H1 (cell line): ENCODE data around the gene CNTNAP1. TPM values are rescaled to one million over a fixed set of nuclear protein-coding genes. Genes with fewer than 3 reads are reported as not detected.

ENCODE experiments used
- CTCF ChIA-PET: fragments of 300-600 bp; sonication (Branson Sonifier 250); formaldehyde crosslinking; loops from one replicate; lab custom pipeline; 2021; ENCODE audit not compliant: partially characterized antibody; lab: Charles Lee
- POLR2A ChIA-PET: fragments of 300-600 bp; sonication (Branson Sonifier 250); formaldehyde crosslinking; loops from one replicate; lab custom pipeline; 2021; ENCODE audit warnings: inconsistent platforms; ENCODE audit not compliant: partially characterized antibody; lab: Charles Lee
- DNase-seq, 2 experiments: peaks; one replicate each; pipeline versions ENCODE4 v3.0.0 to v3.0.0-alpha.2; 2010 to 2022; ENCODE audit warnings: low spot score in 2 of 2, low read depth in 1 of 2, mixed read lengths in 1 of 2
- FAIRE-seq: peaks from 2 replicates; lab custom pipeline; 2011; peaks lifted over from hg19 to GRCh38; lab: Jason Lieb, UNC
- H2AFZ ChIP-seq: 2 replicates; pipeline ENCODE4 v1.8.1; 2012; ENCODE audit warnings: low read length, inconsistent platforms
- H2AK5ac ChIP-seq: 2 replicates; pipeline ENCODE4 v1.6.1; 2013; ENCODE audit warnings: low read depth, low read length
- H2BK120ac ChIP-seq: replicated peaks from 2 replicates; pipeline ENCODE3; 2013; ENCODE audit warnings: low read depth, low read length, inconsistent platforms
- H2BK12ac ChIP-seq: 2 replicates; pipeline ENCODE4 v1.6.1; 2013; ENCODE audit warnings: low read depth, low read length
- H2BK15ac ChIP-seq: 2 replicates; pipeline ENCODE4 v1.6.1; 2013; ENCODE audit warnings: low read length
- H2BK20ac ChIP-seq: 2 replicates; pipeline ENCODE4 v1.6.1; 2013; ENCODE audit warnings: low read length
- H2BK5ac ChIP-seq: 2 replicates; pipeline ENCODE4 v1.6.1; 2013; ENCODE audit warnings: low read depth, low read length
- H3K14ac ChIP-seq: 2 replicates; pipeline ENCODE4 v1.6.1; 2013; ENCODE audit warnings: inconsistent platforms; ENCODE audit not compliant: insufficient read length
- H3K18ac ChIP-seq: 2 replicates; pipeline ENCODE4 v1.6.1; 2013; ENCODE audit warnings: low read length; ENCODE audit errors: extremely low read depth
- H3K23ac ChIP-seq: 2 replicates; pipeline ENCODE4 v1.6.1; 2013; ENCODE audit warnings: inconsistent platforms; ENCODE audit not compliant: insufficient read length
- H3K23me2 ChIP-seq: 2 replicates; pipeline ENCODE4 v1.6.1; 2013; ENCODE audit warnings: low read depth, low read length
- H3K27ac ChIP-seq: 2 replicates; pipeline ENCODE4 v1.6.1; 2011; ENCODE audit warnings: low read depth, low read length, inconsistent platforms
- H3K27me3 ChIP-seq, 4 experiments: replicated peaks in 1 of 4; 1 replicate in 1 of 4; 2 replicates in 3 of 4; pipeline versions ENCODE4 v1.6.1 to v1.8.1; 2011 to 2013; ENCODE audit warnings: low read length in 3 of 4, mild to moderate bottlenecking in 3 of 4, inconsistent platforms in 2 of 4, mixed read lengths in 2 of 4, moderate library complexity in 1 of 4; ENCODE audit not compliant: control insufficient read depth in 3 of 4, insufficient read depth in 3 of 4; ENCODE audit errors: extremely low read depth in 1 of 4
- H3K36me3 ChIP-seq, 4 experiments: 2 replicates each; pipeline versions ENCODE4 v1.6.1 to v1.8.1; 2011 to 2013; ENCODE audit warnings: mild to moderate bottlenecking in 4 of 4, low read length in 3 of 4, moderate library complexity in 2 of 4, control low read depth in 1 of 4, inconsistent platforms in 1 of 4; ENCODE audit not compliant: insufficient read depth in 4 of 4, control insufficient read depth in 2 of 4
- H3K4ac ChIP-seq: replicated peaks from 2 replicates; pipeline ENCODE3; 2013; ENCODE audit warnings: low read length, low read depth, mixed read lengths, inconsistent platforms; ENCODE audit not compliant: insufficient read length
- H3K4me1 ChIP-seq, 4 experiments: replicated peaks in 1 of 4; 1 replicate in 1 of 4; 2 replicates in 3 of 4; pipeline versions ENCODE4 v1.6.1 to v1.8.1; 2011 to 2013; ENCODE audit warnings: low read length in 3 of 4, inconsistent platforms in 2 of 4, mixed read lengths in 1 of 4; ENCODE audit not compliant: insufficient read depth in 4 of 4, control insufficient read depth in 3 of 4
- H3K4me2 ChIP-seq, 2 experiments: 2 replicates each; pipeline versions ENCODE4 v1.6.1 to v1.8.1; 2011 to 2013; ENCODE audit warnings: low read depth in 2 of 2, low read length in 2 of 2, control low read depth in 1 of 2, inconsistent platforms in 1 of 2, mild to moderate bottlenecking in 1 of 2; ENCODE audit not compliant: insufficient read depth in 1 of 2
- H3K4me3 ChIP-seq, 4 experiments: fragments of 200-600, 300-600 bp in 1 of 4; sonication (generic), shearing (Covaris generic), sonication (Bioruptor Twin) in 1 of 4; 2 replicates each; pipeline versions ENCODE4 v1.5.1 to v1.8.1; 2011 to 2016; ENCODE audit warnings: low read length in 4 of 4, low read depth in 3 of 4, control low read depth in 2 of 4, inconsistent platforms in 2 of 4, mild to moderate bottlenecking in 2 of 4, mixed read lengths in 1 of 4, moderate library complexity in 1 of 4; ENCODE audit not compliant: insufficient read depth in 2 of 4; ENCODE audit errors: extremely low read depth in 1 of 4
- H3K56ac ChIP-seq: replicated peaks from 2 replicates; pipeline ENCODE3; 2013; ENCODE audit warnings: low read depth, mild to moderate bottlenecking, mixed read lengths, low read length, inconsistent platforms; ENCODE audit not compliant: insufficient read length
- H3K79me1 ChIP-seq: 2 replicates; pipeline ENCODE4 v1.6.1; 2013; ENCODE audit warnings: low read depth, low read length, control low read depth
- H3K79me2 ChIP-seq, 2 experiments: 2 replicates each; pipeline versions ENCODE4 v1.6.1 to v1.8.1; 2012 to 2013; ENCODE audit warnings: low read length in 2 of 2, mild to moderate bottlenecking in 2 of 2, inconsistent platforms in 1 of 2; ENCODE audit not compliant: insufficient read depth in 2 of 2, control insufficient read depth in 1 of 2
- H3K9ac ChIP-seq, 4 experiments: replicated peaks in 1 of 4; 1 replicate in 1 of 4; 2 replicates in 3 of 4; pipeline versions ENCODE4 v1.6.1 to v1.8.1; 2011 to 2013; ENCODE audit warnings: low read depth in 3 of 4, low read length in 3 of 4, control low read depth in 2 of 4, mild to moderate bottlenecking in 2 of 4, moderate library complexity in 2 of 4, inconsistent platforms in 1 of 4; ENCODE audit errors: extremely low read depth in 1 of 4
- H3K9me3 ChIP-seq, 2 experiments: 2 replicates each; pipeline versions ENCODE4 v1.6.1 to v1.8.1; 2012 to 2013; ENCODE audit warnings: mild to moderate bottlenecking in 2 of 2, moderate library complexity in 2 of 2, control low read depth in 1 of 2, inconsistent platforms in 1 of 2, low read depth in 1 of 2, low read length in 1 of 2, mixed read lengths in 1 of 2; ENCODE audit not compliant: insufficient read depth in 2 of 2
- H4K20me1 ChIP-seq, 2 experiments: replicated peaks in 1 of 2; 2 replicates each; pipeline versions ENCODE3 to v1.8.1; 2011 to 2013; ENCODE audit warnings: inconsistent platforms in 2 of 2, low read length in 2 of 2, mild to moderate bottlenecking in 1 of 2; ENCODE audit not compliant: insufficient read depth in 2 of 2, control insufficient read depth in 1 of 2
- H4K5ac ChIP-seq: 2 replicates; pipeline ENCODE4 v1.6.1; 2013; ENCODE audit warnings: low read length, low read depth, mixed read lengths, inconsistent platforms; ENCODE audit not compliant: insufficient read length
- H4K8ac ChIP-seq: 2 replicates; pipeline ENCODE4 v1.8.0; 2013; ENCODE audit warnings: mild to moderate bottlenecking, moderate library complexity, low read length, inconsistent platforms; ENCODE audit not compliant: insufficient read depth; ENCODE audit errors: extremely low read depth
- H4K91ac ChIP-seq: replicated peaks from 2 replicates; pipeline ENCODE3; 2013; ENCODE audit warnings: low read length, mixed read lengths, inconsistent platforms; ENCODE audit not compliant: insufficient read length
- EZH2 ChIP-seq: fragments of 200-600 bp; sonication (generic); IDR thresholded peaks from 2 replicates; pipeline ENCODE4 v1.7.1; 2012; ENCODE audit warnings: low read depth, mild to moderate bottlenecking, moderate library complexity, low read length, inconsistent platforms; ENCODE audit not compliant: severe bottlenecking
- HDAC2 ChIP-seq, 2 experiments: fragments of 300-600 bp in 1 of 2; sonication (generic) in 1 of 2; IDR thresholded peaks; 2 replicates each; pipeline ENCODE4 v1.6.1; 2011 to 2012; ENCODE audit warnings: low read depth in 2 of 2, low read length in 2 of 2, mild to moderate bottlenecking in 2 of 2, moderate library complexity in 2 of 2, borderline replicate concordance in 1 of 2, inconsistent platforms in 1 of 2
- KDM4A ChIP-seq: IDR thresholded peaks from one replicate; pipeline ENCODE4 v1.7.1; 2012; ENCODE audit warnings: low read depth, mild to moderate bottlenecking, moderate library complexity, low read length, inconsistent platforms; ENCODE audit not compliant: severe bottlenecking
- SIX5 ChIP-seq: IDR thresholded peaks from 2 replicates; pipeline ENCODE4 v1.6.1; 2011; ENCODE audit warnings: mild to moderate bottlenecking, low read depth, low read length
- SUZ12 ChIP-seq: fragments of 200-600 bp; sonication (generic); IDR thresholded peaks from 2 replicates; pipeline ENCODE4 v1.6.1; 2012; ENCODE audit warnings: mild to moderate bottlenecking, inconsistent platforms, low read length, moderate library complexity, mixed read lengths
- TEAD4 ChIP-seq: IDR thresholded peaks from 2 replicates; pipeline ENCODE4 v1.6.1; 2012; ENCODE audit warnings: low read depth, low read length, inconsistent platforms, mixed read lengths
- WGBS, 2 experiments: shearing (Covaris generic) in 1 of 2; methylation state at CpG; one replicate each; pipeline versions ENCODE4 v1.1.6 to v1.1.7; 2013 to 2015; ENCODE audit warnings: low lambda C conversion rate in 2 of 2, mixed read lengths in 2 of 2, inconsistent platforms in 1 of 2, low coverage in 1 of 2, missing lambda C conversion rate in 1 of 2; ENCODE audit not compliant: insufficient replicate concordance in 2 of 2, insufficient coverage in 1 of 2, insufficient read length in 1 of 2; ENCODE audit errors: extremely low coverage in 1 of 2, missing lambda C conversion rate in 1 of 2; 5-methylcytosine and 5-hydroxymethylcytosine counted together
- polyA plus RNA-seq, 7 experiments: library from polyadenylated mRNA; depleted of rRNA in 3 of 7; stranded (reverse) in 5 of 7; unstranded in 2 of 7; fragments of >200 nt in 5 of 7; fragments of 200-250 nt in 2 of 7; gene quantifications; 1 replicate in 5 of 7; 2 replicates in 1 of 7; 4 replicates in 1 of 7; pipeline versions ENCODE4 v1.2.1 to v1.2.3, GENCODE V29; 2011 to 2013; ENCODE audit warnings: missing spikeins in 2 of 7, mixed read lengths in 2 of 7
- total RNA-seq: library from RNA; stranded (reverse); fragmentation: NEBNext Ultra II Directional; extraction: Animal tissue kit (Norgen Biotek cat#: 25700); gene quantifications from 2 replicates; pipeline ENCODE4 v1.2.1, GENCODE V29; 2021

Gene CNTNAP1
- total and polyA plus RNA-seq, 2 of the 8 experiments (the other 6 are each of a cell fraction or from before 2014, with no cell fraction given) = 4.7 to 10.0 TPM

DNA sequence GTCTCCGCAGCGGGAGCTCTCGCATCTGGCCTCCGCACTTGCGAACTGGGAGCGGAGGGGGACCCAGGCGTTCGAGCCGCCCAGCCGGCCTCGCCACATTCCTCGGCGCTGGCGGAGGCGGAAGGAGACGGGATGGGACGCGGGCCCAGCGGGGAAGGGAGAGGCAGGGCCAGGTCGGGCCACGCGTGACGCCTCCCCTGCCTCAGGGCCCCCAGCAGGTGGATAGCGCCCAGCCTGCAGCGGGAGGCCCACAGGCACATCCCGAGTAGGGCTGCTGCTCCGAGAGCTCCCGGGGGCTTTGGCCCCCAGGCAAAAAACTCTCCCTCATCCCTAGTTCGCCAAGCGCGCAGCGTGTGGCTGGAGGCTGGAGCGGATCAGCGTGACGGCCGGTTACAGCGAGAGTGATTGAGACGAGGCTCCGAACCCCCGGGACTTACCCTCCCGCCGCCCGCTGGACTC lies 6.3 kb upstream of the CNTNAP1 start:
- Histone ChIP-seq H4K91ac (no peak overlapping the region), H3K27me3 (peaks cover 2 to 51% (median 36%) of the 10 kb centered on the region in 4 experiments), H3K79me1 (no peaks in the 10 kb centered on the region), H3K4ac (peak overlapping the region; percentile 22), H2BK5ac (no peak overlapping the region), H4K8ac (peak overlapping the region; percentile 31; the same call in 1 of the 2 replicates), H3K9ac (peak overlapping the region in 2 of 4 experiments; percentile 46 to 47; a peak in 4 of 7 replicates), H3K36me3 (peaks cover 0 to 11% (median 0%) of the 10 kb centered on the region in 4 experiments; a peak in 3 of 8 replicates), H3K14ac (no peak overlapping the region), H3K79me2 (no peaks in the 10 kb centered on the region), H2BK120ac (no peak overlapping the region), H2BK20ac (no peak overlapping the region; the same call in 1 of the 2 replicates), H3K4me1 (peaks cover 0 to 56% (median 39%) of the 10 kb centered on the region in 4 experiments; a peak in 6 of 7 replicates)
- ChIA-PET CTCF (interaction anchor here (0.7 to 4.3 kb wide), 8 partner anchors 7 to 121 kb away, joined by 3 to 22 read pairs (median 4); partner anchors contain the start of genes CNTNAP1 and TUBG2), POLR2A (interaction anchor here (1.1 to 14.0 kb wide), 8 partner anchors 8 to 322 kb away, joined by 3 to 239 read pairs (median 4); partner anchors contain the start of genes MLX, PSMC3IP, RETREG3 and RPL27)
- FAIRE-seq (no peak), DNase-seq (no peak)
- WGBS, 2 experiments = 6% methylated on average over 26 of the region's 43 CpGs; no CpG with 5 or more reads in 1 of the 2 experiments
- TF ChIP-seq EZH2 = peak; percentile 45
- TF ChIP-seq SIX5 = no peak
- peak; percentile 32; the same call in 1 of the 2 replicates for TF ChIP-seq SUZ12
- TF ChIP-seq KDM4A = no peak
- peak; percentile 65 for TF ChIP-seq TEAD4
- TF ChIP-seq HDAC2 (IDR thresholded peaks at IDR 0.05; ENCODE audit: borderline replicate concordance in 1 of 2, low read depth in 2 of 2, low read length in 2 of 2) = 0 out of 4 replicates have a peak, but pooled peaks of 1 of the 2 experiments have one; percentile 22
- TF ChIP-seq, all 59 proteins: peak for 4
- peak overlapping the region; percentile 77 to 84 (median 82) for H3K4me3 ChIP-seq
- peak overlapping the region; percentile 58 to 88 for H3K4me2 ChIP-seq
- peak overlapping the region; percentile 12 for H4K5ac ChIP-seq
- no peak overlapping the region for H3K23ac ChIP-seq
- peaks cover 31% of the 10 kb centered on the region for H3K23me2 ChIP-seq
- H3K18ac ChIP-seq = peak overlapping the region; percentile 78
- H4K20me1 ChIP-seq = peaks cover 3 to 13% of the 10 kb centered on the region in 2 experiments
- H2AK5ac ChIP-seq = no peak overlapping the region
- H2AFZ ChIP-seq = no peak overlapping the region
- peak overlapping the region; percentile 68; the same call in 1 of the 2 replicates for H2BK12ac ChIP-seq
- no peaks in the 10 kb centered on the region for H3K9me3 ChIP-seq
- no peak overlapping the region; the same call in 1 of the 2 replicates for H2BK15ac ChIP-seq
- no peak overlapping the region for H3K27ac ChIP-seq
- no peak overlapping the region for H3K56ac ChIP-seq
